GM12874 (cell line): ENCODE results near the gene SH2B3.

ENCODE experiments used
- CTCF ChIP-seq: IDR thresholded peaks from 2 replicates; pipeline ENCODE4 v1.5.1; 2011; ENCODE audit warnings: low read depth, mild to moderate bottlenecking, control low read depth, low read length, moderate library complexity; ENCODE audit not compliant: insufficient read depth

Gene SH2B3

GRCh38 chr12:111443086-111443485 lies 37.4 kb downstream of the SH2B3 start:
- TF ChIP-seq CTCF, result no peak

- no peak for TF ChIP-seq CTCF
Observed at GRCh38 chr12:111443586-111443985, 37.9 kb downstream of the SH2B3 start.

GRCh38 chr12:111444314-111444924 lies 38.7 kb downstream of the SH2B3 start:
- TF ChIP-seq CTCF, result no peak

- TF ChIP-seq CTCF, result no peak
Observed at GRCh38 chr12:111444925-111445725, 39.4 kb downstream of the SH2B3 start.

- no peak for TF ChIP-seq CTCF
Observed at GRCh38 chr12:111445726-111446581, 40.2 kb downstream of the SH2B3 start.

- no peak for TF ChIP-seq CTCF
Observed at GRCh38 chr12:111446631-111447570, 41.2 kb downstream of the SH2B3 start.
